Stimulated activated CD4-positive, alpha-beta T cell treated with anti-CD3 and anti-CD28 coated beads, Interleukin-1b, Interleukin-23, amount 100 ng/mL, for 24 hours (primary cell): ENCODE measurements around the gene UBB.

Experiments
- DNase-seq, 4 experiments: peaks; one replicate each; pipeline ENCODE4 v3.0.0-alpha.2; 2020; ENCODE audit warnings: low read depth in 4 of 4, low spot score in 1 of 4

UBB gene

GRCh38 chr17:16380640-16381495, at the start of gene UBB:
TSS of gene UBB (plus strand) at chr17:16381091. CDS start at chr17:16381908, 817 bp downstream.
- DNase-seq, result peak; percentile 79 to 90 (median 84)

- DNase-seq, result no peak
These were observed 42.5 kb upstream of the UBB start for GRCh38 chr17:16338391-16338790.

- DNase-seq, result no peak
These were observed 41.5 kb upstream of the UBB start for GRCh38 chr17:16339402-16339801.

GRCh38 chr17:16339959-16340358, 40.9 kb upstream of the UBB start:
- no peak for DNase-seq

- no peak for DNase-seq
These were observed 37.9 kb upstream of the UBB start for GRCh38 chr17:16342979-16343378.

GRCh38 chr17:16343569-16343968, 37.3 kb upstream of the UBB start:
- DNase-seq, result no peak

- no peak for DNase-seq
These were observed 35.3 kb upstream of the UBB start for GRCh38 chr17:16345565-16345964.

GRCh38 chr17:16346721-16347271, 34.1 kb upstream of the UBB start:
- DNase-seq, result no peak

- no peak for DNase-seq
These were observed 32.3 kb upstream of the UBB start for GRCh38 chr17:16348586-16348985.

GRCh38 chr17:16349431-16349830, 31.5 kb upstream of the UBB start:
- DNase-seq, result no peak

- DNase-seq, result no peak
These were observed 29.1 kb upstream of the UBB start for GRCh38 chr17:16351831-16352230.

GRCh38 chr17:16352303-16352666, 28.6 kb upstream of the UBB start:
- DNase-seq, result peak in 3 of 4 experiments; percentile 2 to 22 (median 13)

- DNase-seq, result peak; percentile 12 to 34 (median 18)
These were observed 28.1 kb upstream of the UBB start for GRCh38 chr17:16352667-16353316.

- DNase-seq, result peak in 3 of 4 experiments; percentile 45 to 59 (median 50)
These were observed 27.3 kb upstream of the UBB start, which contains the start of gene CENPV for GRCh38 chr17:16353317-16354174. TSS of gene CENPV (minus strand) at chr17:16353469. CDS start at chr17:16353436, 33 bp downstream.

- DNase-seq, result no peak
These were observed 26.3 kb upstream of the UBB start for GRCh38 chr17:16354585-16354984.

GRCh38 chr17:16358394-16358793, 22.5 kb upstream of the UBB start:
- no peak for DNase-seq

GRCh38 chr17:16361874-16362273, 19.0 kb upstream of the UBB start:
- DNase-seq, result no peak

- DNase-seq, result peak; percentile 44 to 64 (median 51)
These were observed 16.9 kb upstream of the UBB start for GRCh38 chr17:16363749-16364536.

GRCh38 chr17:16364625-16365024, 16.3 kb upstream of the UBB start:
- no peak for DNase-seq

- no peak for DNase-seq
These were observed 9.1 kb upstream of the UBB start for GRCh38 chr17:16371742-16372141.
